ENCODE data around the gene FCER1G. TPM values are rescaled to one million over a fixed set of nuclear protein-coding genes. Genes with fewer than 3 reads are reported as not detected.

FCER1G gene
- total and polyA plus RNA-seq, 2 of the 4 experiments (the other 2 are of a cell fraction) = 0.44 TPM; not detected in 1

DNA sequence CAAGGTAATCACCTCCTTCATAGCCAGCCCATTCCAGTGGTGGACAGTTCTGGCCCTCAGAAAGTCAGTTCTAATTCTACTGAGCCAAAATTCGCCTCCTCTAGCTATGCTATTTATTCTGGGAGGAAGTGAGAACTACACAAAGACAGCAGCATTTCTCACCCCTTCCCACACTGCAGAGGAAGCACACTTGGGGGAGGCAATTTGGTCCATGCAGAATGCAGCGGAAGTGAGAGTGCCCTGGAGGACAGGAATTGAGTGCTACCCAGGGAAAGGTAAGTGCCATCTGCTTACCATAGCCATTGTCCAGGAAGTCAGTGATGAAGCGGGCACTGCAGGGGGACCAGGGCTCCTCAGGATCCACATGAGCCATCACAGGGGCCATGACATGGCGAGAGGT, 19.9 kb upstream of the FCER1G start:
- Histone ChIP-seq H4K8ac (ENCODE audit: low read depth in 2 of 2, low read length in 2 of 2) (no peak overlapping the region), H2BK5ac (ENCODE audit: low read depth, low read length, poor library complexity, severe bottlenecking) (no peak overlapping the region), H4K5ac (ENCODE audit: low read depth, low read length) (no peak overlapping the region), H3K4me1 (ENCODE audit: control insufficient read depth, insufficient read depth, low read length) (peaks cover 21% of the 10 kb centered on the region), H3K56ac (ENCODE audit: extremely low read depth, insufficient read depth, low read length) (no peak overlapping the region), H3K9me1 (ENCODE audit: insufficient read depth, low read length) (peaks cover 12% of the 10 kb centered on the region; the same call in 1 of the 2 replicates), H3K9ac (ENCODE audit: low read depth, low read length) (no peak overlapping the region), H3K18ac (ENCODE audit: low read depth, low read length) (no peak overlapping the region), H3K23ac (ENCODE audit: low read depth, low read length) (no peak overlapping the region), H3K27me3 (ENCODE audit: control insufficient read depth, insufficient read depth, low read length) (no peaks in the 10 kb centered on the region), H3K4ac (ENCODE audit: low read depth, low read length) (no peak overlapping the region), H3K79me1 (ENCODE audit: low read depth in 1 of 2, low read length in 2 of 2) (no peaks in the 10 kb centered on the region; a peak in 1 of 4 replicates), H3K14ac (replicated peaks; ENCODE audit: low read depth, low read length) (no peak overlapping the region), H2AK5ac (ENCODE audit: low read depth, low read length) (no peak overlapping the region), H3K4me3 (ENCODE audit: insufficient read depth, low read depth, low read length) (no peak overlapping the region), H2BK120ac (ENCODE audit: low read depth, low read length) (no peak overlapping the region), H3K9me3 (ENCODE audit: control insufficient read depth, insufficient read depth, low read length) (no peaks in the 10 kb centered on the region), H2BK15ac (ENCODE audit: low read depth, low read length) (no peak overlapping the region), H4K91ac (ENCODE audit: insufficient read depth, low read depth, low read length) (no peak overlapping the region), H3K4me2 (ENCODE audit: low read depth, low read length) (no peak overlapping the region), H3K27ac (ENCODE audit: insufficient read depth, low read length) (no peak overlapping the region), H2AFZ (replicated peaks; ENCODE audit: low read length, poor library complexity) (no peak overlapping the region), H3K36me3 (ENCODE audit: control insufficient read depth, insufficient read depth, low read length) (no peaks in the 10 kb centered on the region), H4K20me1 (ENCODE audit: insufficient read depth, low read length) (no peaks in the 10 kb centered on the region), H2AK9ac (replicated peaks; ENCODE audit: low read depth, low read length, poor library complexity) (no peak overlapping the region), H2BK20ac (ENCODE audit: low read depth, low read length) (no peak overlapping the region)
- ATAC-seq (ENCODE audit: low read depth) (no peak), DNase-seq (no peak)
- dilution Hi-C loops (cut with HindIII; ENCODE audit: low sequenced_read_pairs, unreplicated experiment) = no loop called here
- no TSS peak for BruUV-seq (replicated peaks)
- TF ChIP-seq RAD21 (IDR thresholded peaks at IDR 0.05; ENCODE audit: low read length) = no peak
- TF ChIP-seq CEBPB (IDR thresholded peaks at IDR 0.05; ENCODE audit: low read depth, low read length) = no peak
- TF ChIP-seq MAFK (IDR thresholded peaks at IDR 0.05; ENCODE audit: low read depth, low read length) = no peak
- TF ChIP-seq BHLHE40 (IDR thresholded peaks at IDR 0.05; ENCODE audit: low read depth, low read length) = no peak
- TF ChIP-seq, protein P1, sequence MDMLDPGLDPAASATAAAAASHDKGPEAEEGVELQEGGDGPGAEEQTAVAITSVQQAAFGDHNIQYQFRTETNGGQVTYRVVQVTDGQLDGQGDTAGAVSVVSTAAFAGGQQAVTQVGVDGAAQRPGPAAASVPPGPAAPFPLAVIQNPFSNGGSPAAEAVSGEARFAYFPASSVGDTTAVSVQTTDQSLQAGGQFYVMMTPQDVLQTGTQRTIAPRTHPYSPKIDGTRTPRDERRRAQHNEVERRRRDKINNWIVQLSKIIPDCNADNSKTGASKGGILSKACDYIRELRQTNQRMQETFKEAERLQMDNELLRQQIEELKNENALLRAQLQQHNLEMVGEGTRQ (IDR thresholded peaks at IDR 0.05; ENCODE audit: low read depth, low read length) = no peak
- TF ChIP-seq NFE2L2 (IDR thresholded peaks at IDR 0.05; ENCODE audit: low read depth, low read length) = no peak
- no peak for TF ChIP-seq MXI1 (IDR thresholded peaks at IDR 0.05; ENCODE audit: borderline replicate concordance, low read depth, low read length)
- TF ChIP-seq POLR2A (IDR thresholded peaks at IDR 0.05; ENCODE audit: low read depth, low read length) = no peak
- TF ChIP-seq RFX5 (IDR thresholded peaks at IDR 0.05; ENCODE audit: low read depth, low read length) = no peak
- TF ChIP-seq MAZ (IDR thresholded peaks at IDR 0.05; ENCODE audit: borderline replicate concordance, low read depth, low read length) = no peak
- no peak for TF ChIP-seq FOS (IDR thresholded peaks at IDR 0.05; ENCODE audit: low read depth, low read length)
- TF ChIP-seq, protein P2, sequence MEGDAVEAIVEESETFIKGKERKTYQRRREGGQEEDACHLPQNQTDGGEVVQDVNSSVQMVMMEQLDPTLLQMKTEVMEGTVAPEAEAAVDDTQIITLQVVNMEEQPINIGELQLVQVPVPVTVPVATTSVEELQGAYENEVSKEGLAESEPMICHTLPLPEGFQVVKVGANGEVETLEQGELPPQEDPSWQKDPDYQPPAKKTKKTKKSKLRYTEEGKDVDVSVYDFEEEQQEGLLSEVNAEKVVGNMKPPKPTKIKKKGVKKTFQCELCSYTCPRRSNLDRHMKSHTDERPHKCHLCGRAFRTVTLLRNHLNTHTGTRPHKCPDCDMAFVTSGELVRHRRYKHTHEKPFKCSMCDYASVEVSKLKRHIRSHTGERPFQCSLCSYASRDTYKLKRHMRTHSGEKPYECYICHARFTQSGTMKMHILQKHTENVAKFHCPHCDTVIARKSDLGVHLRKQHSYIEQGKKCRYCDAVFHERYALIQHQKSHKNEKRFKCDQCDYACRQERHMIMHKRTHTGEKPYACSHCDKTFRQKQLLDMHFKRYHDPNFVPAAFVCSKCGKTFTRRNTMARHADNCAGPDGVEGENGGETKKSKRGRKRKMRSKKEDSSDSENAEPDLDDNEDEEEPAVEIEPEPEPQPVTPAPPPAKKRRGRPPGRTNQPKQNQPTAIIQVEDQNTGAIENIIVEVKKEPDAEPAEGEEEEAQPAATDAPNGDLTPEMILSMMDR (conservative IDR thresholded peaks at IDR 0.05; ENCODE audit: low read depth, low read length) = no peak
- no peak for TF ChIP-seq CHD1 (IDR thresholded peaks at IDR 0.05; ENCODE audit: low read depth, low read length)
- TF ChIP-seq, protein P3, sequence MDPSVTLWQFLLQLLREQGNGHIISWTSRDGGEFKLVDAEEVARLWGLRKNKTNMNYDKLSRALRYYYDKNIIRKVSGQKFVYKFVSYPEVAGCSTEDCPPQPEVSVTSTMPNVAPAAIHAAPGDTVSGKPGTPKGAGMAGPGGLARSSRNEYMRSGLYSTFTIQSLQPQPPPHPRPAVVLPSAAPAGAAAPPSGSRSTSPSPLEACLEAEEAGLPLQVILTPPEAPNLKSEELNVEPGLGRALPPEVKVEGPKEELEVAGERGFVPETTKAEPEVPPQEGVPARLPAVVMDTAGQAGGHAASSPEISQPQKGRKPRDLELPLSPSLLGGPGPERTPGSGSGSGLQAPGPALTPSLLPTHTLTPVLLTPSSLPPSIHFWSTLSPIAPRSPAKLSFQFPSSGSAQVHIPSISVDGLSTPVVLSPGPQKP (IDR thresholded peaks at IDR 0.05; ENCODE audit: borderline replicate concordance, low read depth, low read length) = no peak
- no peak for TF ChIP-seq SMC3 (IDR thresholded peaks at IDR 0.05; ENCODE audit: low read depth, low read length)
- TF ChIP-seq RCOR1 (IDR thresholded peaks at IDR 0.05; ENCODE audit: insufficient replicate concordance, low read length) = no peak
- in situ Hi-C loops (cut with MboI; ENCODE audit: low sequenced_read_pairs) = no loop called here
- POLR2A ChIA-PET (ENCODE audit: unreplicated experiment) = no interaction called here
- 50% methylated on average over 1 of the region's 4 CpGs; no CpG with 5 or more reads in 1 of the 2 experiments for WGBS, 2 experiments (ENCODE audit: extremely low coverage in 2 of 2, insufficient read length in 1 of 2)
- intact Hi-C loops (cut with micrococcal nuclease) = no loop called here
- CTCF ChIA-PET = no interaction called here

Data from IMR-90 (cell line).